OCI-LY1 (cell line): ENCODE results near the gene NEAT1.
A peak's percentile ranks its signal among the peaks of the same experiment; 100 is the strongest.
"Not testable (repeated sequence)": the region's sequence is repeated elsewhere in the genome, so short reads cannot be mapped to it uniquely, and the experiment has no call there.

Source experiments
- H2AFZ ChIP-seq: fragments of 200-600 bp; sonication (generic), shearing (Covaris generic); 2 replicates; pipeline ENCODE4 v1.6.0; 2014; ENCODE audit warnings: antibody characterized with exemption, mild to moderate bottlenecking, low read length
- H3F3A ChIP-seq: fragments of 200-600 bp; sonication (generic), shearing (Covaris generic); 2 replicates; pipeline ENCODE4 v1.6.0; 2014; ENCODE audit warnings: mild to moderate bottlenecking, antibody characterized with exemption, low read length, moderate library complexity; ENCODE audit not compliant: insufficient read depth
- H3K27ac ChIP-seq: fragments of 200-600 bp; sonication (generic); 2 replicates; pipeline ENCODE4 v1.5.1; 2014; ENCODE audit warnings: low read length, mixed run types, mild to moderate bottlenecking, low read depth; ENCODE audit not compliant: poor library complexity, severe bottlenecking
- H3K27me3 ChIP-seq: fragments of 200-600 bp; sonication (generic); 2 replicates; pipeline ENCODE4 v1.6.0; 2014; ENCODE audit warnings: antibody characterized with exemption, mild to moderate bottlenecking, low read length, moderate library complexity; ENCODE audit not compliant: insufficient read depth
- H3K36me3 ChIP-seq: fragments of 200-600 bp; sonication (generic); 2 replicates; pipeline ENCODE4 v1.6.1; 2014; ENCODE audit warnings: mild to moderate bottlenecking, antibody characterized with exemption, low read length, moderate library complexity, mixed read lengths; ENCODE audit not compliant: insufficient read depth
- H3K4me1 ChIP-seq: fragments of 200-600 bp; sonication (generic); 2 replicates; pipeline ENCODE4 v1.5.1; 2014; ENCODE audit warnings: mild to moderate bottlenecking, low read length, moderate library complexity; ENCODE audit not compliant: insufficient read depth, severe bottlenecking
- H3K4me2 ChIP-seq: fragments of 200-600 bp; sonication (generic), shearing (Covaris generic); 2 replicates; pipeline ENCODE4 v1.6.1; 2014; ENCODE audit warnings: low read length
- H3K4me3 ChIP-seq: fragments of 200-600 bp; sonication (generic); 2 replicates; pipeline ENCODE4 v1.5.1; 2014; ENCODE audit warnings: low read length, low read depth, mild to moderate bottlenecking, mixed read lengths; ENCODE audit not compliant: poor library complexity, severe bottlenecking
- H3K79me2 ChIP-seq: fragments of 200-600 bp; shearing (Covaris generic); 2 replicates; pipeline ENCODE4 v1.6.1; 2016; ENCODE audit warnings: mixed run types, low read length, mixed read lengths; ENCODE audit not compliant: insufficient read depth
- H3K9ac ChIP-seq: fragments of 200-600 bp; sonication (generic), shearing (Covaris generic); 2 replicates; pipeline ENCODE4 v1.6.1; 2014; ENCODE audit warnings: mild to moderate bottlenecking, low read length, mixed read lengths
- H3K9me2 ChIP-seq: fragments of 200-600 bp; sonication (generic), shearing (Covaris generic); 2 replicates; pipeline ENCODE4 v1.6.1; 2014; ENCODE audit warnings: low read depth, mild to moderate bottlenecking, low read length, mixed read lengths
- H3K9me3 ChIP-seq: fragments of 200-600 bp; shearing (Covaris generic); 2 replicates; pipeline ENCODE4 v1.6.1; 2014; ENCODE audit warnings: low read length, mixed read lengths
- H4K20me1 ChIP-seq: fragments of 200-600 bp; sonication (generic), shearing (Covaris generic); 2 replicates; pipeline ENCODE4 v1.6.0; 2016; ENCODE audit warnings: mild to moderate bottlenecking, low read length; ENCODE audit not compliant: insufficient read depth
- EZH2 ChIP-seq: fragments of 200-600 bp; sonication (generic), shearing (Covaris generic); IDR thresholded peaks from 2 replicates; pipeline ENCODE4 v1.8.0; 2017; ENCODE audit warnings: borderline replicate concordance, mixed run types, mild to moderate bottlenecking, antibody characterized with exemption, low read length, moderate library complexity, mixed read lengths
- TF ChIP-seq, protein P1 (sequence below): fragments of 200-600 bp; sonication (generic), shearing (Covaris generic); IDR thresholded peaks from 2 replicates; pipeline ENCODE4 v1.5.1; 2017; ENCODE audit warnings: mild to moderate bottlenecking, antibody characterized with exemption, low read length, moderate library complexity, mixed read lengths

Gene NEAT1

DNA sequence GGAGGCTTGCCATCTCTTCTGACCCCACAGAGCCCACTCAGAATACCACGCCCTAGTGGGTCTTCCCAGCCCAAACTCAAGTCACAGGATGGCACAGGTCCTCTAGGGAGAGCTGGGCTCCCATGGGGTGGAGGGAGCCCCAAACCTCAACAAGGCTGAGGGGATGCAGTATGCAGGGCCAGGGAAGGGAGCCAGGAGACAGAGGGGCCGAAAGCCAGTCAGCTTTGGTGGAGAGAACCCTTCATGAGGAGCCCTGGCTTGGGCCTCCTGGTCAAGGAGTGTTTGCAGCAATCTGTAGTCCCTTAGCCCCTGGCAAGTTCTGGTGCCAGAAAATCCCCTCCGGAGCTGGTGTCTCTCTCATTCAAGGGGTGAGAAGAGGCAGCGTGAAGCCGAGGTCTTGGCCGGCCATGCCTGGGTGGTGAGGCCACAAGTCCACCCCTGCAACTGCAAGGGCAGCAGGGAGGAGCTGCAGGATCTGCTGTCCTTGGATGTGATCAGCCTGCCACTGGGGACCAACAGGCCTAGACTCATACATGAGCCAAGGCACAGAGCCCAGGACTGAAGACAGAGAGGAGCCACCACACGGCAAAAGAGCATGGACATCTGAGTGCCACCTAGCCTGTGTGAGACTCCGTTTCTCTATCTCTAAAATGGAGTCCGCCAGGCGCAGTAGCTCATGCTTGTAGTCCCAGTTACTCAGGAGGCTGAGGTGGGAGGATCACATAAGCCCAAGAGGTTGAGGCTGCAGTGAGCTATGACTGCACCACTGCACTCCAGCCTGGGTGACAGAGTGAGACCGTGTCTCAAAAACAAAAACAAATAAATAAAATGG is 24.1 kb downstream of the NEAT1 start:
- Histone ChIP-seq H3K9me2 (no peaks in the 10 kb centered on the region), H3K9me3 (no peaks in the 10 kb centered on the region), H3K4me2 (no peak overlapping the region), H2AFZ (no peak overlapping the region), H3K27ac (peak overlapping the region; percentile 94), H3K79me2 (no peaks in the 10 kb centered on the region), H3K9ac (no peak overlapping the region), H3F3A (no peaks in the 10 kb centered on the region), H3K4me1 (peaks cover 36% of the 10 kb centered on the region), H3K4me3 (no peak overlapping the region), H4K20me1 (no peaks in the 10 kb centered on the region), H3K36me3 (peaks cover 17% of the 10 kb centered on the region; the same call in 1 of the 2 replicates), H3K27me3 (no peaks in the 10 kb centered on the region)
- TF ChIP-seq, protein P1, sequence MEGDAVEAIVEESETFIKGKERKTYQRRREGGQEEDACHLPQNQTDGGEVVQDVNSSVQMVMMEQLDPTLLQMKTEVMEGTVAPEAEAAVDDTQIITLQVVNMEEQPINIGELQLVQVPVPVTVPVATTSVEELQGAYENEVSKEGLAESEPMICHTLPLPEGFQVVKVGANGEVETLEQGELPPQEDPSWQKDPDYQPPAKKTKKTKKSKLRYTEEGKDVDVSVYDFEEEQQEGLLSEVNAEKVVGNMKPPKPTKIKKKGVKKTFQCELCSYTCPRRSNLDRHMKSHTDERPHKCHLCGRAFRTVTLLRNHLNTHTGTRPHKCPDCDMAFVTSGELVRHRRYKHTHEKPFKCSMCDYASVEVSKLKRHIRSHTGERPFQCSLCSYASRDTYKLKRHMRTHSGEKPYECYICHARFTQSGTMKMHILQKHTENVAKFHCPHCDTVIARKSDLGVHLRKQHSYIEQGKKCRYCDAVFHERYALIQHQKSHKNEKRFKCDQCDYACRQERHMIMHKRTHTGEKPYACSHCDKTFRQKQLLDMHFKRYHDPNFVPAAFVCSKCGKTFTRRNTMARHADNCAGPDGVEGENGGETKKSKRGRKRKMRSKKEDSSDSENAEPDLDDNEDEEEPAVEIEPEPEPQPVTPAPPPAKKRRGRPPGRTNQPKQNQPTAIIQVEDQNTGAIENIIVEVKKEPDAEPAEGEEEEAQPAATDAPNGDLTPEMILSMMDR: no peak
- TF ChIP-seq EZH2: no peak

DNA sequence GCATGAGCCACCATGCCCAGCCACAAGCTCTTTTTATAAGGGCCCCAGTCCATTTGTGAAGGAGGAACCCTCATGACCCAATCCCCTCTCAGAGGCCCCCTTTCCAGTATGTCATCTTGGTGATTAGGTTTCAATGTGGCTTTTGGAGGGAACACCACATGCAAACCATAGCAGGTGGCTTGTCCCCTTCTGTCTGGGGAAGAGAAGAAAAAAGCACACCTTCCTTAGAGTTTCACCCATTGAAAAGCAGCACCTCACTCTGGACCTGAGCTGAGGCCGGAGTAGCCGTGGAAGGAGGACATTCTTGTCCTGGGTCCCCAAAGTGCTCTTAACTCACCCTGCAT is 25.4 kb downstream of the NEAT1 start:
- no peaks in the 10 kb centered on the region for H3K9me2 ChIP-seq
- TF ChIP-seq, protein P1: no peak
- TF ChIP-seq EZH2: no peak
- H3K9ac ChIP-seq: no peak overlapping the region
- peaks cover 22% of the 10 kb centered on the region for H3K4me1 ChIP-seq
- no peak overlapping the region for H3K4me3 ChIP-seq
- peak overlapping the region; percentile 66 for H3K27ac ChIP-seq
- H3K9me3 ChIP-seq: no peaks in the 10 kb centered on the region
- no peak overlapping the region for H3K4me2 ChIP-seq
- peaks cover 17% of the 10 kb centered on the region; the same call in 1 of the 2 replicates for H3K36me3 ChIP-seq
- H2AFZ ChIP-seq: no peak overlapping the region
- no peaks in the 10 kb centered on the region for H3F3A ChIP-seq
- H4K20me1 ChIP-seq: no peaks in the 10 kb centered on the region
- H3K27me3 ChIP-seq: no peaks in the 10 kb centered on the region
- no peaks in the 10 kb centered on the region for H3K79me2 ChIP-seq

DNA sequence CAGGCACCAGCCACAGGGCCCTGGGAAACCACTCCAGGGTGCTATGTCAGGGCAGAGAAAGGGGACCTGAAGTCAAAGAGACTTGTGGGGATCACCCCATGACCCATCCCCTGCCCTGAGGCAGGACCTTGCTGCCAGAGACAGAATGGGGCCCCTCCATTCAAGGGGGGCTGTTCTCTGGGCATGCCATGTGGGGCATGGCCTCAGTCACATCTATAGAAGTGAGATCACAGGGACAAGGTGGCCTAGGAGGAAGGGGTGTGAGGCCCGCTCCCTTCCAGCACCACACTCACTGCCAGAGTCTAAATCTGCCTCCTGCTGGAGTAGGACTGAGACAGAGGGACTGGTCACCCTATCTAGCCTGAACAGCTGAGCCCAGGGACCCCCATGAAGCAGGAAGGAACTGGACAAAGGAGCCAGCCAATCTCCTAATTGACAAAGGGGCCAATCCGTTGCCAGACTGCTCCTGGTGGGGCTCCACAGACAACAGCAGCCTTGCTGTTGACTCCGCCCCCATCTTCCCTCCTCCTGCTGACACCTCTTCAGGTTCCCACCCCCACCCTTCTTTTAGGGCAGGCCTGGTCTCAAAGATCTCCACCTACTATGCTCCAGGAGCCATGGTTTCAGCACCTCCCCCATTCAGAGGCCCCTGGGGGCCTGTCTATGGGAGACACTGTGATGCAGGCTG is 26.0 kb downstream of the NEAT1 start:
- Histone ChIP-seq H3K9me3 (no peaks in the 10 kb centered on the region), H3K79me2 (no peaks in the 10 kb centered on the region)

DNA sequence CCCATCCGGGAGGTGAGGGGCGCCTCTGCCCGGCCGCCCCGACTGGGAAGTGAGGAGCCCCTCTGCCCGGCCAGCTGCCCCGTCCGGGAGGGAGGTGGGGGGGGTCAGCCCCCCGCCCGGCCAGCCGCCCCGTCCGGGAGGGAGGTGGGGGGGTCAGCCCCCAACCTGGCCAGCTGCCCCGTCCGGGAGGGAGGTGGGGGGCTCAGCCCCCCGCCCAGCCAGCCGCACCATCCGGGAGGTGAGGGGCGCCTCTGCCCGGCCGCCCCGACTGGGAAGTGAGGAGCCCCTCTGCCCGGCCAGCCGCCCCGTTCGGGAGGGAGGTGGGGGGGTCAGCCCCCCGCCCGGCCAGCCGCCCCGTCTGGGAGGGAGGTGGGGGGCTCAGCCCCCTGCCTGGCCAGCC is 28.7 kb downstream of the NEAT1 start:
- not testable (repeated sequence) for H3K4me2 ChIP-seq, H3K9ac ChIP-seq, H3K27ac ChIP-seq, H3K9me3 ChIP-seq, H3K79me2 ChIP-seq, H3K36me3 ChIP-seq, H3K4me3 ChIP-seq, H3K9me2 ChIP-seq, H3F3A ChIP-seq, H2AFZ ChIP-seq, H3K27me3 ChIP-seq, H4K20me1 ChIP-seq
- H3K4me1 ChIP-seq: peaks cover 17% of the 10 kb centered on the region

More for the DNA sequence above, 26.0 kb downstream of the NEAT1 start:
- Histone ChIP-seq H3K27ac (peak overlapping the region; percentile 66), H3K4me3 (no peak overlapping the region), H3K36me3 (peaks cover 17% of the 10 kb centered on the region; the same call in 1 of the 2 replicates), H3F3A (no peaks in the 10 kb centered on the region), H3K9me2 (no peaks in the 10 kb centered on the region), H3K27me3 (no peaks in the 10 kb centered on the region), H3K9ac (no peak overlapping the region), H4K20me1 (no peaks in the 10 kb centered on the region), H3K4me1 (peaks cover 17% of the 10 kb centered on the region), H3K4me2 (no peak overlapping the region), H2AFZ (no peak overlapping the region)
- no peak for TF ChIP-seq EZH2
- TF ChIP-seq, protein P1: no peak

DNA sequence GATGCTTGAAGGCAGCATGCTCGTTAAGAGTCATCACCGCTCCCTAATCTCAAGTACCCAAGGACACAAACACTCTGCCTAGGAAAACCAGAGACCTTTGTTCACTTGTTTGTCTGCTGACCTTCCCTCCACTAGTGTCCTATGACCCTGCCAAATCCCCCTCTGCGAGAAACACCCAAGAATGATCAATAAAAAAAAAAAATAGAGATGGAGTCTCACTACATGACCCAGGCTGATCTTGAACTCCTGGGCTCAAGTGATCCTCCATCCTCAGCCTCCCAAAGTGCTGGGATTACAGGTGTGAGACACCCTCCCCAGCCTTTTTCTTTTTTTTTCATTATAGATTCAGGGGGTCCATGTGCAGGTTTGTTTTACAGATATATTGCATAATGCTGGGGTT is 29.7 kb downstream of the NEAT1 start:
- H3K9me3 ChIP-seq, H3K27me3 ChIP-seq, H4K20me1 ChIP-seq, H3K79me2 ChIP-seq, H3K9ac ChIP-seq, H3F3A ChIP-seq, H2AFZ ChIP-seq, H3K9me2 ChIP-seq, H3K36me3 ChIP-seq, H3K4me3 ChIP-seq, H3K4me2 ChIP-seq, H3K27ac ChIP-seq: not testable (repeated sequence)
- H3K4me1 ChIP-seq: peaks cover 26% of the 10 kb centered on the region
